Endometrium (tissue), 2 donors: Measurements from ENCODE around the gene BIRC7.

Experiments
- FAIRE-seq: peaks from 2 replicates; lab custom pipeline; 2012; peaks lifted over from hg19 to GRCh38; lab: Jason Lieb, UNC
- donor health status: control.
- donor health status: control.

The BIRC7 gene

GRCh38 chr20:63282946-63283345 lies 47.2 kb downstream of the BIRC7 start:
- FAIRE-seq: no peak

GRCh38 chr20:63283397-63284082 lies 47.8 kb downstream of the BIRC7 start:
- no peak for FAIRE-seq

- FAIRE-seq: no peak
Observed at GRCh38 chr20:63284083-63284440, 48.4 kb downstream of the BIRC7 start.

GRCh38 chr20:63284544-63284949 lies 48.8 kb downstream of the BIRC7 start:
- FAIRE-seq: no peak

GRCh38 chr20:63284981-63285524 lies 49.3 kb downstream of the BIRC7 start:
- no peak for FAIRE-seq

GRCh38 chr20:63285636-63286615 lies 50.2 kb downstream of the BIRC7 start:
- no peak for FAIRE-seq

- FAIRE-seq: no peak
Observed at GRCh38 chr20:63286781-63287696, 51.3 kb downstream of the BIRC7 start.

GRCh38 chr20:63287697-63288580 lies 52.2 kb downstream of the BIRC7 start:
- no peak for FAIRE-seq

- FAIRE-seq: no peak
Observed at GRCh38 chr20:63288581-63289251, 53.0 kb downstream of the BIRC7 start.

GRCh38 chr20:63289311-63290135 lies 53.8 kb downstream of the BIRC7 start:
- FAIRE-seq: no peak
